GM12878 (cell line): ENCODE measurements around the gene STON2. TPM values are rescaled to one million over a fixed set of nuclear protein-coding genes. Genes with fewer than 3 reads are reported as not detected.

Source experiments
- ATAC-seq: fragments of 200-7000 bp; cut with Tn5 transposase; 3 replicates; pipeline ENCODE4 v1.9.1; 2020; ENCODE audit warnings: mild to moderate bottlenecking, moderate library complexity
- BruUV-seq: library from RNA; stranded (reverse); fragments of 400-500 nt; replicated peaks from 2 replicates; lab custom pipeline; 2021; lab: Mats Ljungman, UMichigan
- CTCF ChIA-PET: fragments of 300-600 bp; sonication (Branson Sonifier 250); formaldehyde crosslinking; extraction: SDS; loops from one replicate; lab custom pipeline; 2021; ENCODE audit warnings: inconsistent platforms; lab: Yijun Ruan, JAX
- POLR2A ChIA-PET: fragments of 350-600 bp; formaldehyde crosslinking; extraction: SDS; loops from one replicate; lab custom pipeline; 2021; ENCODE audit warnings: inconsistent platforms; lab: Charles Lee
- RAD21 ChIA-PET: fragments of 300-600 bp; sonication (Branson Sonifier 250); formaldehyde crosslinking; loops from one replicate; lab custom pipeline; 2023; ENCODE audit warnings: antibody characterized with exemption; ENCODE audit not compliant: unreplicated experiment; lab: Charles Lee
- SMC1A ChIA-PET: fragments of 300-600 bp; sonication (Branson Sonifier 250); formaldehyde crosslinking; loops from one replicate; lab custom pipeline; 2023; ENCODE audit not compliant: unreplicated experiment, uncharacterized antibody; lab: Charles Lee
- DNase-seq: peaks from one replicate; pipeline ENCODE4 v3.0.0-alpha.2; 2011; ENCODE audit warnings: low read depth, low spot score
- FAIRE-seq: peaks from 3 replicates; lab custom pipeline; 2011; peaks lifted over from hg19 to GRCh38; lab: Jason Lieb, UNC
- H2AFZ ChIP-seq: 2 replicates; pipeline ENCODE4 v1.6.0; 2011; ENCODE audit warnings: low read depth, low read length, control low read depth; ENCODE audit not compliant: control insufficient read depth
- H3K27ac ChIP-seq: 2 replicates; pipeline ENCODE4 v1.5.1; 2011; ENCODE audit warnings: control low read depth; ENCODE audit not compliant: control insufficient read depth, insufficient read depth
- H3K27me3 ChIP-seq, 2 experiments: replicated peaks in 1 of 2; 2 replicates each; pipeline versions ENCODE4 v1.6.0 to v1.6.1; 2011; ENCODE audit warnings: low read length in 1 of 2; ENCODE audit not compliant: control insufficient read depth in 2 of 2, insufficient read depth in 2 of 2
- H3K36me3 ChIP-seq, 2 experiments: 2 replicates each; pipeline ENCODE4 v1.5.1; 2011; ENCODE audit warnings: low read length in 1 of 2; ENCODE audit not compliant: control insufficient read depth in 2 of 2, insufficient read depth in 2 of 2
- H3K4me1 ChIP-seq: 2 replicates; pipeline ENCODE4 v1.6.1; 2011; ENCODE audit warnings: mild to moderate bottlenecking, low read length, moderate library complexity, mixed read lengths; ENCODE audit not compliant: control insufficient read depth, insufficient read depth
- H3K4me2 ChIP-seq: 2 replicates; pipeline ENCODE4 v1.6.0; 2011; ENCODE audit warnings: control low read depth; ENCODE audit not compliant: control insufficient read depth, insufficient read depth
- H3K4me3 ChIP-seq: fragments of 200-600 bp; sonication (generic); 2 replicates; pipeline ENCODE4 v1.5.1; 2016
- H3K79me2 ChIP-seq: 2 replicates; pipeline ENCODE4 v1.6.0; 2011; ENCODE audit warnings: low read length; ENCODE audit not compliant: control insufficient read depth, insufficient read depth
- H3K9ac ChIP-seq: 2 replicates; pipeline ENCODE4 v1.8.0; 2011; ENCODE audit warnings: low read length, control low read depth, mixed read lengths; ENCODE audit not compliant: control insufficient read depth, insufficient read depth
- H3K9me3 ChIP-seq: replicated peaks from 3 replicates; pipeline ENCODE4 v1.5.1; 2011; ENCODE audit warnings: mild to moderate bottlenecking, low read length; ENCODE audit not compliant: control insufficient read depth, insufficient read depth
- H4K20me1 ChIP-seq: 2 replicates; pipeline ENCODE4 v1.6.0; 2011; ENCODE audit not compliant: control insufficient read depth, insufficient read depth
- ATF7 ChIP-seq: fragments of 450-650 bp; IDR thresholded peaks from 2 replicates; pipeline ENCODE4 v1.6.1; 2016; ENCODE audit warnings: low read depth, mild to moderate bottlenecking
- BHLHE40 ChIP-seq, 2 experiments: fragments of 450-650 bp in 1 of 2; IDR thresholded peaks; 2 replicates each; pipeline ENCODE4 v1.6.1; 2011 to 2017; ENCODE audit warnings: low read depth in 2 of 2, borderline replicate concordance in 1 of 2, improper control_type of control experiment in 1 of 2, low read length in 1 of 2, mild to moderate bottlenecking in 1 of 2
- EED ChIP-seq: sonication (generic); IDR thresholded peaks from 2 replicates; pipeline ENCODE4 v1.6.1; 2016; ENCODE audit warnings: antibody characterized with exemption, low read depth
- FOS ChIP-seq: IDR thresholded peaks from 3 replicates; pipeline ENCODE4 v1.6.1; 2011; ENCODE audit warnings: borderline replicate concordance; ENCODE audit not compliant: insufficient read length; ENCODE audit errors: extremely low read depth
- MTA3 ChIP-seq: IDR thresholded peaks from 2 replicates; pipeline ENCODE4 v1.6.1; 2012; ENCODE audit warnings: low read length, inconsistent platforms, borderline replicate concordance
- MXI1 ChIP-seq: fragments of 150-350 bp; IDR thresholded peaks from 2 replicates; pipeline ENCODE4 v1.6.1; 2011; ENCODE audit warnings: low read depth, mild to moderate bottlenecking, inconsistent platforms, low read length, improper control_type of control experiment
- POLR2AphosphoS2 ChIP-seq: IDR thresholded peaks from 2 replicates; pipeline ENCODE4 v1.6.1; 2011; ENCODE audit warnings: low read depth, mild to moderate bottlenecking, low read length, improper control_type of control experiment, moderate library complexity
- TCF3 ChIP-seq: IDR thresholded peaks from 2 replicates; pipeline ENCODE4 v1.6.1; 2012; ENCODE audit warnings: low read depth, mild to moderate bottlenecking, low read length, borderline replicate concordance; ENCODE audit not compliant: insufficient read depth
- ZZZ3 ChIP-seq: IDR thresholded peaks from 2 replicates; pipeline ENCODE4 v1.6.1; 2011; ENCODE audit warnings: low read depth; ENCODE audit not compliant: control insufficient read depth, insufficient read length
- WGBS: methylation state at CpG from one replicate; pipeline ENCODE4 v1.1.6; 2016; ENCODE audit warnings: low lambda C conversion rate; ENCODE audit not compliant: insufficient replicate concordance, insufficient coverage; ENCODE audit errors: missing lambda C conversion rate; 5-methylcytosine and 5-hydroxymethylcytosine counted together
- in situ Hi-C: fragments of 300-500 bp; cut with MboI; formaldehyde crosslinking; loops from 9 replicates; pipeline ENCODE4 v1.14.3; 2018; ENCODE audit warnings: mixed read lengths
- intact Hi-C: fragments of 100-400 bp; cut with micrococcal nuclease; formaldehyde crosslinking; loops from one replicate; pipeline ENCODE4 v1.14.2; 2022; ENCODE audit not compliant: unreplicated experiment
- polyA plus RNA-seq, 11 experiments: library from polyadenylated mRNA; depleted of rRNA in 4 of 11; unstranded in 6 of 11; stranded (reverse) in 5 of 11; fragments of >200 nt; fragmentation: Nextera tagmentation in 4 of 11; fragmentation: Illumina TruSeq in 1 of 11; extraction: Ambion mirVana in 4 of 11; extraction: Trizol in 1 of 11; gene quantifications; 1 replicate in 1 of 11; 2 replicates in 10 of 11; pipeline versions ENCODE4 v1.2.1 to v1.2.3, GENCODE V29; 2011 to 2016; ENCODE audit warnings: inconsistent platforms in 2 of 11, missing spikeins in 2 of 11, low read depth in 1 of 11
- total RNA-seq, 4 experiments: library from RNA; depleted of rRNA in 3 of 4; stranded (reverse); fragments of >200 nt in 3 of 4; fragmentation: Illumina TruSeq in 1 of 4; extraction: Trizol in 1 of 4; gene quantifications; 2 replicates each; pipeline versions ENCODE4 v1.2.1 to v1.2.3, GENCODE V29; 2013 to 2021

Gene STON2
- total and polyA plus RNA-seq, 10 of the 15 experiments (the other 5 are each of a cell fraction or from before 2014, with no cell fraction given) = 0.03 to 0.13 (median 0.03) TPM; not detected in 7

DNA sequence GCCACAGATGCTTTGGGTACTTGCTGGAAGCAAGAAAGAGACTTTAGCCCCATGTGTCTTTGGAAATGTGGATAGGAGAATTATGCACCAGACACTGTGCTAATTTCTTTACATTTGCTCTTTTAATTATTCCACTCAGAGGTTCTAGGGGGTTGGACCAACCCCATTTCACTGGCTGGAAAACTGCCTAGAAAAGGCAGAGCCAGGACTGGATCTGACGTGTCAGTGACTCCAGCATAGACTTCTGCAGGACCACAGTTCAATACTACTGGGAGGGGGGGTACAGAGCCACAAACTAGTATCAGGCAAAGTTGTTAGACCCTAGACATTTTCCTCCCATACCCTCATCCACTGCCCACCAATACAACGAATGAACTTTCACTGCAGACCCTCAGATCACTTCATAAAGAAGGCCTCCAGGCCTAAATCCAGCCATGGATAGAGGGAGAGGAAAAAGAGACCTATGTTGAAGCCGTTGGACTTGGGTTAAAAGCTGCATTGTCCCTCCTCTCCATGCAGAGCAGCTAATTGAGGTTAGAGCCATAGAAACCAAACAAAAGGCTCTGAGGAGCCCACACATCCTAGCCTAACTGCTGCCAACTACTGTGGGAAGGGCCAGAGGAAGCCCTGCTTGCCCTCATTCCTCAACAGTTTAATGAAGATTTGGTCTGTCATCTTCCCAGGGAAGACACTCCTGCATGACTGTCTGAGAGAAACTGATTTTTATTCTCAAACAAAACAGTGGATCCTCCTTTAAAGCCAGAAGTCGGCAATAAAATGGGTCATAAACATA lies 68.7 kb downstream of the STON2 start:
- H3K79me2 ChIP-seq = no peaks in the 10 kb centered on the region
- H3K36me3 ChIP-seq = no peaks in the 10 kb centered on the region
- H3K4me2 ChIP-seq = no peak overlapping the region
- POLR2A ChIA-PET = no interaction called here
- 7% methylated on average over 4 of the region's 4 CpGs for WGBS
- no peaks in the 10 kb centered on the region for H4K20me1 ChIP-seq
- no peak overlapping the region for H3K9ac ChIP-seq
- no peak overlapping the region for H2AFZ ChIP-seq
- RAD21 ChIA-PET = no interaction called here
- H3K27ac ChIP-seq = no peak overlapping the region
- CTCF ChIA-PET = no interaction called here
- BruUV-seq = no TSS peak
- no peak overlapping the region for H3K4me3 ChIP-seq
- DNase-seq = no peak
- ATAC-seq = no peak
- no peaks in the 10 kb centered on the region for H3K9me3 ChIP-seq
- TF ChIP-seq MXI1 = no peak
- TF ChIP-seq ATF7 = no peak
- no peak for TF ChIP-seq POLR2AphosphoS2
- no peak for TF ChIP-seq ZZZ3
- TF ChIP-seq BHLHE40 (IDR thresholded peaks at IDR 0.05; ENCODE audit: borderline replicate concordance in 1 of 2, low read depth in 2 of 2, low read length in 1 of 2) = no peak
- TF ChIP-seq TCF3 = no peak
- TF ChIP-seq MTA3 = no peak
- no peak for TF ChIP-seq EED
- TF ChIP-seq FOS = no peak
- TF ChIP-seq, all 136 proteins: peak for 0
- H3K4me1 ChIP-seq = no peaks in the 10 kb centered on the region
- intact Hi-C loops (no loop called here), in situ Hi-C loops (no loop called here)
- H3K27me3 ChIP-seq = peaks cover 0 to 3% of the 10 kb centered on the region in 2 experiments; a peak in 2 of 4 replicates
- no peak for FAIRE-seq
- SMC1A ChIA-PET = no interaction called here
